GM12872 (cell line): ENCODE measurements around the gene RPL10A.

Source experiments
- TF ChIP-seq, protein P1 (sequence below): IDR thresholded peaks from 3 replicates; pipeline ENCODE4 v1.5.1; 2011; ENCODE audit warnings: low read depth, mild to moderate bottlenecking, low read length, moderate library complexity; ENCODE audit not compliant: insufficient read depth

RPL10A gene

DNA sequence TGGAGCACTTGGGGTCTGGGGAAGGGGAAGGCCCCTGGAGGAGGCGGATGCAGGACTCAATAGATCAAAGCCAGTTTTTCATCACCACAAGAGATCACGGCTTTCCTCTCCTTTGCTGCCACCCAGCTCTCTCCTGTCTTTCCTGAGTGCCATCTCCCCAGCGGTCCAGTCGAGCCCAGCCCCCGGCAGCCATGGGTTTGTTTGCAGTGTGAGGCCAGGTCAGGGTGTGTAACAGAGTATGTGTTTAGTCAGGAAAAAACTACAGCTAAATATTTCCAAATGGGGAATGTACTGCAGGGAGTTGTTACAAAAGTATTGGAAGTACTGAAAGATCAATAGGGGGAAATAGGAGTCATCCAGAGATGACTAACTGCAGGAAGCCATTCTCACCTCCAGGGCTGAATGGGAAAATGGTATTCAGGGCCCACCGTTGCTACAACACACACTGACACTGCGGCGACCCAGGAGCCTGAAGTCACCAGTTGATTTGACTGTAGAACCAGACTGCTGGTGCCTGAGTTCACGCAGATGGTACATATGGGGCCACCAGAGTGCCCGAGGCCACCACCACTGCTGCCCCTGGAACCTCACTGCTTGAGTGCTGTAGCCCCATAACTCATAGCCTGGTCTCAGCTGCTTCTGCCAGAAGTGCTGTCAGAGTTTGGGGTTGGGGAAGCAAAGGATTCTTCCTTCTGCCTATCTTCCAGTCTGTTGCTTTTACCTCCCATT is 39.6 kb upstream of the RPL10A start:
- TF ChIP-seq, protein P1, sequence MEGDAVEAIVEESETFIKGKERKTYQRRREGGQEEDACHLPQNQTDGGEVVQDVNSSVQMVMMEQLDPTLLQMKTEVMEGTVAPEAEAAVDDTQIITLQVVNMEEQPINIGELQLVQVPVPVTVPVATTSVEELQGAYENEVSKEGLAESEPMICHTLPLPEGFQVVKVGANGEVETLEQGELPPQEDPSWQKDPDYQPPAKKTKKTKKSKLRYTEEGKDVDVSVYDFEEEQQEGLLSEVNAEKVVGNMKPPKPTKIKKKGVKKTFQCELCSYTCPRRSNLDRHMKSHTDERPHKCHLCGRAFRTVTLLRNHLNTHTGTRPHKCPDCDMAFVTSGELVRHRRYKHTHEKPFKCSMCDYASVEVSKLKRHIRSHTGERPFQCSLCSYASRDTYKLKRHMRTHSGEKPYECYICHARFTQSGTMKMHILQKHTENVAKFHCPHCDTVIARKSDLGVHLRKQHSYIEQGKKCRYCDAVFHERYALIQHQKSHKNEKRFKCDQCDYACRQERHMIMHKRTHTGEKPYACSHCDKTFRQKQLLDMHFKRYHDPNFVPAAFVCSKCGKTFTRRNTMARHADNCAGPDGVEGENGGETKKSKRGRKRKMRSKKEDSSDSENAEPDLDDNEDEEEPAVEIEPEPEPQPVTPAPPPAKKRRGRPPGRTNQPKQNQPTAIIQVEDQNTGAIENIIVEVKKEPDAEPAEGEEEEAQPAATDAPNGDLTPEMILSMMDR, result no peak

DNA sequence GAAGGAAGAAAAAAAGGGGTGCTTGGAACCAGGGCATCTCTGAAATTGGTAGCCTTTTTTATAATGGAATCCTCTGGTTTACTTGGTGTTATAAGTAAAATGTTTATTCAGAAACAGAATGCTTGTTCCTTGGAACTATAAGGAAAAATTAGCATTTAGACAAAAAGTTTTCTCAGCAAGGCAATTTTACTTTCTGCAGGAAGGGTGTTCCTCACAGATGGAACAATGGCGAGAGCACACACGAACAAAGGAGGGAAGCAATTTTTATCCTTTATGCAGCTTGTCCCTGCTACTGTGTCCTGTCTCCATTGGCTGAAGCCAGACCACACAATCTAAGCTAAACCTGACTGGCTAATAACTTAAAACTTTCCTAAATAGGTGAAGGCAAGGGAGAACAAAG is 38.7 kb upstream of the RPL10A start:
- TF ChIP-seq, protein P1, result no peak

- TF ChIP-seq, protein P1, result no peak
Observed at GRCh38 chr6:35432291-35432690, 35.9 kb upstream of the RPL10A start.

DNA sequence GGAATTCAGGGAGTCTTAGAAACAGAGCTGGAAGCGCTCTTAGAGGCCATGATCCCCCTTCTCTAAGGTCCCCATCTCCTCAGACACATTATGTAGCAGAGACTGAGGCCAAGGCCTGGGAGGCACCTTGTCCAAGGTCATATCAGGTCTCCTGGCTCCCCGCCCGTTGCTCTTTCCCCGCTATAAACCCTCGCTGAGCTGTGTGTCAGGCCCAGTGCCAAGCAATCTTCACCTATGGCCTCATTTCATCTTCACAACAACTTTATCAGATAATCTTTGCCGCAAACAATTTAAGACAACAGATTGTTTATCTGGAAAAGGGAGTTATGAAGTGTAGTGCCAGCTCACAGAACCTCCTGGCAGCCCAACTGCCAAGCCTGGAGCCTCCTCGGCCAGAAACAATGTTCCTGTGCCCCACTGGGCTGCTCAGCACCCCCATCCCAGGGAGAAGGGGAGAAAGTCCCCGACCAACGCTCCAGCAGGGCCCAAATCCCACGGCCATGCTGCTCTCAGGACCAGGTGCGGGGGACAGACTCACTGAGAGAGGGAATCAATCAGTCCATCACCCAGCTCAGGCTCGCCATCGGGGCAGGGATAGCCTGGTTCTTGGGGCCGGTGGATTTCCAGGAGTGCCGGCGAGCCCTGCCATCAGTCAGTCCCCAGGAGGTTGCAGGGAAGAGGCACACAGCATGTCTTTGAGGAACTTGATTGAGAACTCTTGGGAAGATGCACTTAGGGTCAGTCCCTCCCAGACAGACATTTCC is 32.9 kb upstream of the RPL10A start:
- TF ChIP-seq, protein P1, result no peak

GRCh38 chr6:35436071-35436857 is 31.9 kb upstream of the RPL10A start:
- TF ChIP-seq, protein P1, result no peak

DNA sequence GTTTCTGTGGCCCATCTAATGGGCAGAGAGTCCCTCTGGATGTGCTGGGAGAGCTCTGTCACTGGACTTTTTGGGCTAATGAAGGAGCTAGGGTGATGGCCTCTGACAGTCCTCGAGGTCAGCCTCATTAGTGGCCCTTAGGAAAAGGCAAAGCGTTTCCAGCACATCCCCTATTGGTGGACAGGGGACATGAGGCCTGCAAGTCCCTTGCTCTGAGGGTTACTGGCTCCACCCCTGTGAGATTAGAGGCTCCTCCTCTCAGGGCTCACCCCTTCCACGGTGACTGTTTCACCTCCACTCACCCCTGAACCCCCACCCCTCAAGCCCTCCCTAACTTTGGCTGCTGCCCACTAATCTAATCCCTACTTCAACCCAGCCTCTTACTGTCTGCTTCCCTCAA is 28.9 kb upstream of the RPL10A start:
- TF ChIP-seq, protein P1, result no peak

DNA sequence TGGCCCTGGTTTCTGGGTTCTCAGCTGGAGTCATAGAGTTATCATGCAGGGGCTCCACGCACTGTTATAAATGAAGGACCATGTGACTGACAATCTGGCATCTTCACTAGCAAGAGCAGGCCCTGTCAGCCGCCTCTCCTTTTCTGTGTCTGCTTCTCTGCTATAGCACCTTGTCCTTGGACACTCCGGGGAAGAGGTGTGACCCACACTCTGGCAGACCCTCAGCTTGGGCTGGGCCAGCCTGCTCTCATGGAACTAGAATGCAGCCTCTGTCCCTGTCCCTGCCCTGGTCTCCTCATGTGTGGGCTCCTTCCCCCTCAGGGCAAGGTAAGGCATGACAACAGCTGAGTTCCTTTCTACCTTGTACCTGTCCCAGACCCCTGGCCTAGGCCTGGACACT is 27.0 kb upstream of the RPL10A start:
- TF ChIP-seq, protein P1, result no peak
